ENCODE measurements around the gene GSDME.

- TF ChIP-seq CTCF (optimal IDR thresholded peaks at IDR 0.05 in 1 of 3, IDR thresholded peaks at IDR 0.05 in 1 of 3, conservative IDR thresholded peaks at IDR 0.05 in 1 of 3; ENCODE audit: extremely low read depth in 1 of 3, insufficient read depth in 2 of 3, low read length in 3 of 3): no peak
- TF ChIP-seq EZH2 (IDR thresholded peaks at IDR 0.05; ENCODE audit: low read length): no peak
These were observed 54.5 kb downstream of the GSDME start for GRCh38 chr7:24702755-24703154.

Measured in keratinocyte (primary cell).